SK-N-MC (cell line): Measurements from ENCODE around the gene KIFBP.

Experiments used
- EZH2 ChIP-seq: fragments of 200-600 bp; sonication (generic); IDR thresholded peaks from one replicate; pipeline ENCODE4 v1.6.1; 2017; ENCODE audit warnings: antibody characterized with exemption
- FOXP2 ChIP-seq: optimal IDR thresholded peaks from 2 replicates; pipeline ENCODE3; 2011; ENCODE audit warnings: mild to moderate bottlenecking, moderate library complexity; ENCODE audit not compliant: insufficient read depth; ENCODE audit errors: extremely low read length, control extremely low read depth
- POLR2AphosphoS5 ChIP-seq: IDR thresholded peaks from 2 replicates; pipeline ENCODE4 v1.6.1; 2012; ENCODE audit warnings: mild to moderate bottlenecking, low read depth, low read length, borderline replicate concordance

DNA sequence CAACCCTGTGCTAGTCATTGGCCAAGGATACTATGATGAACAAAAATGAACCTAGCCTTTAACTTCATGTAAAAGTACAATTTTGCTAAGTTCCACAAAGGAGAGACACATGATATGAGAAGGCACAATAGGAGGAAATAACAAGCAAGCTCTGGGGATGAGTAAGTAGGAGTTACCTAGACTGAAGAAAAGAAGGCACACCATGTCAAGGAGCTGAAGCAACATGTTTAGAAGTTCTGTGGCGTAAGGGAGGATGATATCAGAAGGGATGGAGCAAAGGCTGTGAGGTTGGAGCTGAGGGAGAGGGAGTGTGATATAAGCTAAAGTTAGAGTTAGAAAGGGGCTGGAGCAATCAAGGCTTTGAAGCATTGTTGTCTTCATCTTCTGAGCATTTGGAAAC, 25.6 kb downstream of the KIFBP start:
- TF ChIP-seq POLR2AphosphoS5 (no peak), EZH2 (no peak), FOXP2 (no peak)
